IMR-90 (cell line): ENCODE measurements around the gene KRT27. TPM values are rescaled to one million over a fixed set of nuclear protein-coding genes. Genes with fewer than 3 reads are reported as not detected.
A peak's percentile ranks its signal among the peaks of the same experiment; 100 is the strongest.

ENCODE experiments used
- ATAC-seq: fragments of 200-7000 bp; cut with Tn5 transposase; 2 replicates; pipeline ENCODE4 v1.9.1; 2020; ENCODE audit warnings: low read depth, mild to moderate bottlenecking, moderate library complexity
- BruUV-seq: library from RNA; stranded (reverse); fragments of 400-500 nt; replicated peaks from 2 replicates; lab custom pipeline; 2021; lab: Mats Ljungman, UMichigan
- CTCF ChIA-PET: fragments of 300-600 bp; formaldehyde crosslinking; extraction: SDS; loops from one replicate; lab custom pipeline; 2021; ENCODE audit warnings: antibody characterized with exemption; lab: Yijun Ruan, JAX
- POLR2A ChIA-PET: fragments of 300-600 bp; sonication (Branson Sonifier 250); formaldehyde crosslinking; loops from one replicate; lab custom pipeline; 2022; ENCODE audit warnings: antibody characterized with exemption; ENCODE audit not compliant: unreplicated experiment; lab: Charles Lee
- DNase-seq: peaks from one replicate; pipeline ENCODE4 v3.0.0; 2013
- H2AFZ ChIP-seq: replicated peaks from 2 replicates; pipeline ENCODE3; 2013; ENCODE audit warnings: low read length, mild to moderate bottlenecking; ENCODE audit not compliant: poor library complexity
- H2AK5ac ChIP-seq: 2 replicates; pipeline ENCODE4 v1.6.1; 2013; ENCODE audit warnings: low read depth, low read length, inconsistent platforms
- H2AK9ac ChIP-seq: replicated peaks from 2 replicates; pipeline ENCODE3; 2013; ENCODE audit warnings: mild to moderate bottlenecking, low read depth, low read length, moderate library complexity; ENCODE audit not compliant: poor library complexity
- H2BK120ac ChIP-seq: 2 replicates; pipeline ENCODE4 v1.6.1; 2013; ENCODE audit warnings: low read depth, low read length, inconsistent platforms
- H2BK15ac ChIP-seq: 3 replicates; pipeline ENCODE4 v1.6.1; 2013; ENCODE audit warnings: low read depth, low read length, inconsistent platforms
- H2BK20ac ChIP-seq: 2 replicates; pipeline ENCODE4 v1.6.1; 2013; ENCODE audit warnings: low read depth, mild to moderate bottlenecking, inconsistent platforms, low read length, moderate library complexity
- H2BK5ac ChIP-seq: 2 replicates; pipeline ENCODE4 v1.6.1; 2013; ENCODE audit warnings: mild to moderate bottlenecking, low read depth, low read length, inconsistent platforms; ENCODE audit not compliant: poor library complexity, severe bottlenecking
- H3K14ac ChIP-seq: replicated peaks from 2 replicates; pipeline ENCODE4 v1.6.1; 2013; ENCODE audit warnings: low read depth, low read length, inconsistent platforms
- H3K18ac ChIP-seq: 2 replicates; pipeline ENCODE4 v1.6.1; 2013; ENCODE audit warnings: low read depth, low read length, control low read depth
- H3K23ac ChIP-seq: 2 replicates; pipeline ENCODE4 v1.6.1; 2013; ENCODE audit warnings: low read depth, low read length, inconsistent platforms
- H3K27ac ChIP-seq: 2 replicates; pipeline ENCODE4 v1.5.1; 2013; ENCODE audit warnings: mild to moderate bottlenecking, control low read depth, low read length; ENCODE audit not compliant: insufficient read depth
- H3K27me3 ChIP-seq: 2 replicates; pipeline ENCODE4 v1.6.1; 2013; ENCODE audit warnings: low read length; ENCODE audit not compliant: control insufficient read depth, insufficient read depth
- H3K36me3 ChIP-seq: 2 replicates; pipeline ENCODE4 v1.6.1; 2013; ENCODE audit warnings: low read length, mixed read lengths; ENCODE audit not compliant: control insufficient read depth, insufficient read depth
- H3K4ac ChIP-seq: 2 replicates; pipeline ENCODE4 v1.6.1; 2013; ENCODE audit warnings: low read depth, low read length, inconsistent platforms
- H3K4me1 ChIP-seq: 2 replicates; pipeline ENCODE4 v1.6.1; 2013; ENCODE audit warnings: low read length, mixed read lengths; ENCODE audit not compliant: control insufficient read depth, insufficient read depth
- H3K4me2 ChIP-seq: 2 replicates; pipeline ENCODE4 v1.6.1; 2013; ENCODE audit warnings: low read depth, mild to moderate bottlenecking, control low read depth, low read length, moderate library complexity
- H3K4me3 ChIP-seq: 2 replicates; pipeline ENCODE4 v1.5.1; 2013; ENCODE audit warnings: low read depth, mild to moderate bottlenecking, control low read depth, low read length, moderate library complexity; ENCODE audit not compliant: insufficient read depth
- H3K56ac ChIP-seq: 2 replicates; pipeline ENCODE4 v1.6.1; 2013; ENCODE audit warnings: low read length, inconsistent platforms; ENCODE audit not compliant: insufficient read depth; ENCODE audit errors: extremely low read depth
- H3K79me1 ChIP-seq, 2 experiments: 2 replicates each; pipeline ENCODE4 v1.6.1; 2013; ENCODE audit warnings: low read length in 2 of 2, inconsistent platforms in 1 of 2, low read depth in 1 of 2
- H3K9ac ChIP-seq: 2 replicates; pipeline ENCODE4 v1.6.1; 2013; ENCODE audit warnings: low read depth, low read length, control low read depth
- H3K9me1 ChIP-seq: 2 replicates; pipeline ENCODE4 v1.6.1; 2013; ENCODE audit warnings: low read length, inconsistent platforms; ENCODE audit not compliant: insufficient read depth
- H3K9me3 ChIP-seq: 2 replicates; pipeline ENCODE4 v1.6.1; 2013; ENCODE audit warnings: low read length; ENCODE audit not compliant: control insufficient read depth, insufficient read depth
- H4K20me1 ChIP-seq: 2 replicates; pipeline ENCODE4 v1.6.1; 2013; ENCODE audit warnings: low read length, inconsistent platforms; ENCODE audit not compliant: insufficient read depth
- H4K5ac ChIP-seq: 2 replicates; pipeline ENCODE4 v1.6.1; 2013; ENCODE audit warnings: mild to moderate bottlenecking, low read depth, low read length, control low read depth
- H4K8ac ChIP-seq, 2 experiments: 2 replicates each; pipeline ENCODE4 v1.6.1; 2013; ENCODE audit warnings: low read depth in 2 of 2, low read length in 2 of 2, control low read depth in 1 of 2, inconsistent platforms in 1 of 2
- H4K91ac ChIP-seq: 2 replicates; pipeline ENCODE4 v1.6.1; 2013; ENCODE audit warnings: low read depth, low read length, inconsistent platforms; ENCODE audit not compliant: insufficient read depth
- BHLHE40 ChIP-seq: fragments of 150-350 bp; IDR thresholded peaks from 2 replicates; pipeline ENCODE4 v1.6.1; 2016; ENCODE audit warnings: mild to moderate bottlenecking, low read depth, low read length
- CEBPB ChIP-seq: IDR thresholded peaks from 2 replicates; pipeline ENCODE4 v1.6.1; 2012; ENCODE audit warnings: low read depth, low read length, improper control_type of control experiment
- FOS ChIP-seq: fragments of 150-350 bp; IDR thresholded peaks from 2 replicates; pipeline ENCODE4 v1.6.1; 2016; ENCODE audit warnings: low read depth, low read length
- MAFK ChIP-seq: IDR thresholded peaks from 2 replicates; pipeline ENCODE4 v1.6.1; 2012; ENCODE audit warnings: low read depth, low read length, improper control_type of control experiment
- MAZ ChIP-seq: IDR thresholded peaks from 2 replicates; pipeline ENCODE4 v1.6.1; 2012; ENCODE audit warnings: low read depth, mild to moderate bottlenecking, low read length, improper control_type of control experiment, moderate library complexity, borderline replicate concordance
- MXI1 ChIP-seq: IDR thresholded peaks from 2 replicates; pipeline ENCODE4 v1.6.1; 2012; ENCODE audit warnings: low read depth, mild to moderate bottlenecking, low read length, moderate library complexity, borderline replicate concordance
- NFE2L2 ChIP-seq: fragments of 150-350 bp; IDR thresholded peaks from 2 replicates; pipeline ENCODE4 v1.6.1; 2016; ENCODE audit warnings: low read depth, mild to moderate bottlenecking, low read length
- POLR2A ChIP-seq: IDR thresholded peaks from 2 replicates; pipeline ENCODE4 v1.6.1; 2012; ENCODE audit warnings: mild to moderate bottlenecking, low read depth, low read length
- RAD21 ChIP-seq: IDR thresholded peaks from 2 replicates; pipeline ENCODE4 v1.6.1; 2012; ENCODE audit warnings: low read length, improper control_type of control experiment
- RFX5 ChIP-seq: IDR thresholded peaks from 2 replicates; pipeline ENCODE4 v1.8.0; 2012; ENCODE audit warnings: low read depth, mild to moderate bottlenecking, low read length, moderate library complexity
- WGBS, 2 experiments: methylation state at CpG; one replicate each; pipeline versions ENCODE4 v1.1.5 to v1.1.7; 2013; ENCODE audit warnings: missing lambda C conversion rate in 2 of 2; ENCODE audit not compliant: insufficient read length in 1 of 2; ENCODE audit errors: extremely low coverage in 2 of 2; 5-methylcytosine and 5-hydroxymethylcytosine counted together
- dilution Hi-C: fragments of 300-500 bp; cut with HindIII; formaldehyde crosslinking; loops from one replicate; pipeline ENCODE4 v1.14.3; 2018; ENCODE audit warnings: low sequenced_read_pairs; ENCODE audit not compliant: unreplicated experiment
- in situ Hi-C: fragments of 300-500 bp; cut with MboI; formaldehyde crosslinking; loops from 3 replicates; pipeline ENCODE4 v1.14.3; 2019; ENCODE audit warnings: low sequenced_read_pairs, inconsistent platforms, mixed read lengths
- intact Hi-C: fragments of 100-400 bp; cut with micrococcal nuclease; formaldehyde crosslinking; loops from 2 replicates; pipeline ENCODE4 v1.10.0; 2022
- polyA plus RNA-seq, 3 experiments: library from polyadenylated mRNA; depleted of rRNA; stranded (reverse); fragments of >200 nt; gene quantifications; 2 replicates each; pipeline ENCODE4 v1.2.3, GENCODE V29; 2012; ENCODE audit warnings: low replicate concordance in 1 of 3
- total RNA-seq: library from RNA; depleted of rRNA; stranded (reverse); fragments of >200 nt; gene quantifications from 2 replicates; pipeline ENCODE4 v1.2.3, GENCODE V29; 2012
- TF ChIP-seq, protein P1 (sequence below): fragments of 150-350 bp; IDR thresholded peaks from 2 replicates; pipeline ENCODE4 v1.6.1; 2017; ENCODE audit warnings: mild to moderate bottlenecking, antibody characterized with exemption, low read length, low read depth
- TF ChIP-seq, protein P2 (sequence below): conservative IDR thresholded peaks from 2 replicates; pipeline ENCODE4 v1.5.1; 2012; ENCODE audit warnings: mild to moderate bottlenecking, low read depth, low read length, improper control_type of control experiment

The KRT27 gene
- total and polyA plus RNA-seq, 2 of the 4 experiments (the other 2 are of a cell fraction) = not detected

DNA sequence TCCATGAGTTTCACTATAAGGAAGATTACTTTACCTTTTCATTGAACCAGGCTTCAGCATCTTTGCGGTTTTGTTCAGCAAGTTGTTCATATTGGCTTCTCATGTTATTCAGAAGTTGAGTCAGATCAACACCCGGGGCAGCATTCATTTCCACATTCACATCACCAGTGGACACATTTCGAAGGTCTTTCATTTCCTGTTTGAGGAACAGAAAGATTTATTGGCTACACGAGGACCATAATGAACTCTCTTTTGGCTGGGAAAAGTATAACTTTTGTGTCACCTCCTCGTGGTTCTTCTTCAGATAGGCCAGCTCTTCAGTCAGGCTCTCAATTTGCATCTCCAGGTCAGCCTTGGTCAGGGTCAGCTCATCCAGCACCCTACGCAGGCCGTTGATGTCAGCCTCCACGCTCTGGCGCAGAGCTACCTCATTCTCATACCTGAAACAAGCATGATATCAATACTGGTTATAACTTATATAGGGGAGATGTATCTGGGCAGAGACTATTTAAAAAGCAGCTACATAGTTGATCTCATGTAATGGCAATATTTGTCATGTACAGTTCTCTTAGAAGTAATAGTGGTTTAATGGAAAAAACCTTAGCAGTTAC lies 38.0 kb upstream of the KRT27 start:
- Histone ChIP-seq H3K9me1 (peaks cover 3% of the 10 kb centered on the region), H2BK5ac (peak overlapping the region; percentile 88), H3K9ac (no peak overlapping the region), H4K91ac (no peak overlapping the region), H3K14ac (no peak overlapping the region), H3K27ac (no peak overlapping the region; the same call in 1 of the 2 replicates), H4K5ac (peak overlapping the region; percentile 46), H3K36me3 (peaks cover 10% of the 10 kb centered on the region), H3K18ac (no peak overlapping the region), H3K4me3 (no peak overlapping the region), H4K20me1 (no peaks in the 10 kb centered on the region), H3K4ac (peak overlapping the region; percentile 1; the same call in 1 of the 2 replicates), H3K79me1 (peaks cover 30 to 38% of the 10 kb centered on the region in 2 experiments), H3K4me1 (peaks cover 5% of the 10 kb centered on the region; the same call in 1 of the 2 replicates), H3K9me3 (no peaks in the 10 kb centered on the region), H4K8ac (peak overlapping the region; percentile 34 to 97; a peak in 2 of 4 replicates), H2BK15ac (0 out of 3 replicates have a peak overlapping the region, but pooled peaks have one; percentile 11), H3K27me3 (no peaks in the 10 kb centered on the region), H2BK120ac (no peak overlapping the region), H2BK20ac (no peak overlapping the region), H2AK9ac (no peak overlapping the region), H3K56ac (no peak overlapping the region), H2AFZ (no peak overlapping the region), H3K23ac (no peak overlapping the region), H3K4me2 (0 out of 2 replicates have a peak overlapping the region, but pooled peaks have one; percentile 10), H2AK5ac (peak overlapping the region; percentile 5)
- in situ Hi-C loops (no loop called here), intact Hi-C loops (no loop called here), dilution Hi-C loops (no loop called here)
- TF ChIP-seq NFE2L2 (no peak), RFX5 (no peak), MXI1 (no peak), MAFK (no peak), POLR2A (no peak), CEBPB (no peak), MAZ (no peak), RAD21 (no peak), BHLHE40 (no peak), FOS (no peak)
- TF ChIP-seq, protein P1, sequence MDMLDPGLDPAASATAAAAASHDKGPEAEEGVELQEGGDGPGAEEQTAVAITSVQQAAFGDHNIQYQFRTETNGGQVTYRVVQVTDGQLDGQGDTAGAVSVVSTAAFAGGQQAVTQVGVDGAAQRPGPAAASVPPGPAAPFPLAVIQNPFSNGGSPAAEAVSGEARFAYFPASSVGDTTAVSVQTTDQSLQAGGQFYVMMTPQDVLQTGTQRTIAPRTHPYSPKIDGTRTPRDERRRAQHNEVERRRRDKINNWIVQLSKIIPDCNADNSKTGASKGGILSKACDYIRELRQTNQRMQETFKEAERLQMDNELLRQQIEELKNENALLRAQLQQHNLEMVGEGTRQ = no peak
- TF ChIP-seq, protein P2, sequence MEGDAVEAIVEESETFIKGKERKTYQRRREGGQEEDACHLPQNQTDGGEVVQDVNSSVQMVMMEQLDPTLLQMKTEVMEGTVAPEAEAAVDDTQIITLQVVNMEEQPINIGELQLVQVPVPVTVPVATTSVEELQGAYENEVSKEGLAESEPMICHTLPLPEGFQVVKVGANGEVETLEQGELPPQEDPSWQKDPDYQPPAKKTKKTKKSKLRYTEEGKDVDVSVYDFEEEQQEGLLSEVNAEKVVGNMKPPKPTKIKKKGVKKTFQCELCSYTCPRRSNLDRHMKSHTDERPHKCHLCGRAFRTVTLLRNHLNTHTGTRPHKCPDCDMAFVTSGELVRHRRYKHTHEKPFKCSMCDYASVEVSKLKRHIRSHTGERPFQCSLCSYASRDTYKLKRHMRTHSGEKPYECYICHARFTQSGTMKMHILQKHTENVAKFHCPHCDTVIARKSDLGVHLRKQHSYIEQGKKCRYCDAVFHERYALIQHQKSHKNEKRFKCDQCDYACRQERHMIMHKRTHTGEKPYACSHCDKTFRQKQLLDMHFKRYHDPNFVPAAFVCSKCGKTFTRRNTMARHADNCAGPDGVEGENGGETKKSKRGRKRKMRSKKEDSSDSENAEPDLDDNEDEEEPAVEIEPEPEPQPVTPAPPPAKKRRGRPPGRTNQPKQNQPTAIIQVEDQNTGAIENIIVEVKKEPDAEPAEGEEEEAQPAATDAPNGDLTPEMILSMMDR = no peak
- BruUV-seq = no TSS peak
- ATAC-seq (no peak), DNase-seq (no peak)
- CTCF ChIA-PET = no interaction called here
- WGBS, 2 experiments = 74% methylated on average over 3 of the region's 9 CpGs; no CpG with 5 or more reads in 1 of the 2 experiments
- POLR2A ChIA-PET = no interaction called here
